ENCODE data around the gene PLD3. TPM values are rescaled to one million over a fixed set of nuclear protein-coding genes. Genes with fewer than 3 reads are reported as not detected.

The PLD3 gene
- total and polyA plus RNA-seq, 2 donors (not counting 3 experiments of a cell fraction or from before 2014, with no cell fraction given): 166 to 479 TPM

- no peak overlapping the region for H3K9ac ChIP-seq (replicated peaks; ENCODE audit: extremely low read depth, insufficient read depth, low read length)
- CTCF ChIA-PET: interaction anchor here (1.2 to 2.1 kb wide), 2 partner anchors 24 to 92 kb away, joined by 3 to 9 read pairs; no protein-coding TSS in a partner anchor
- dilution Hi-C loops (cut with MboI; ENCODE audit: extremely low pct_ligation_motif_present, low sequenced_read_pairs): no loop called here
- H3K79me2 ChIP-seq (ENCODE audit: control insufficient read depth, insufficient read depth, low read length): no peaks in the 10 kb centered on the region
- FAIRE-seq (no peak), DNase-seq (ENCODE audit: low read depth, low spot score) (no peak)
- POLR2A ChIA-PET: interaction anchor here (1.3 kb wide), 1 partner anchor 29 kb away, joined by 3 read pairs; no protein-coding TSS in a partner anchor
- no peak overlapping the region for H3K4me2 ChIP-seq (ENCODE audit: insufficient read depth, low read length)
- no peaks in the 10 kb centered on the region for H4K20me1 ChIP-seq (replicated peaks; ENCODE audit: control insufficient read depth, extremely low read depth, insufficient read depth, low read length)
- no TSS peak for BruUV-seq (replicated peaks)
- H2AFZ ChIP-seq (ENCODE audit: low read depth, low read length): no peak overlapping the region
- no peak overlapping the region for H3K4me3 ChIP-seq (replicated peaks in 1 of 3; ENCODE audit: insufficient read depth in 1 of 3, low read depth in 1 of 3, low read length in 3 of 3)
- H3K4me1 ChIP-seq (ENCODE audit: control insufficient read depth, extremely low read depth, insufficient read depth, low read length): no peaks in the 10 kb centered on the region
- H3K9me1 ChIP-seq (replicated peaks; ENCODE audit: control insufficient read depth, extremely low read depth, insufficient read depth, low read length): no peaks in the 10 kb centered on the region
- no peaks in the 10 kb centered on the region for H3K9me3 ChIP-seq (replicated peaks; ENCODE audit: control insufficient read depth, insufficient read depth, low read length)
- intact Hi-C loops (cut with micrococcal nuclease): no loop called here
- no peak overlapping the region for H3K27ac ChIP-seq (ENCODE audit: insufficient read depth, low read depth, low read length)
- H3K36me3 ChIP-seq (ENCODE audit: control insufficient read depth in 2 of 2, extremely low read depth in 1 of 2, insufficient read depth in 2 of 2, low read length in 2 of 2): no peaks in the 10 kb centered on the region
- no peak for TF ChIP-seq EZH2 (IDR thresholded peaks at IDR 0.05; ENCODE audit: borderline replicate concordance, low read depth, low read length, severe bottlenecking)
- TF ChIP-seq GATA2 (IDR thresholded peaks at IDR 0.05; ENCODE audit: insufficient read depth, insufficient read length, low read depth, low read length): no peak
- TF ChIP-seq MYC (IDR thresholded peaks at IDR 0.05; ENCODE audit: low read depth, low read length): no peak
- H3K27me3 ChIP-seq (ENCODE audit: control insufficient read depth in 2 of 2, insufficient read depth in 2 of 2, low read length in 2 of 2): no peaks in the 10 kb centered on the region
Observed at GRCh38 chr19:40396886-40397567, 48.5 kb downstream of the PLD3 start.

GRCh38 chr19:40397568-40397906 is 49.0 kb downstream of the PLD3 start:
- FAIRE-seq (no peak), DNase-seq (ENCODE audit: low read depth, low spot score) (no peak)
- Histone ChIP-seq H3K4me2 (ENCODE audit: insufficient read depth, low read length) (no peak overlapping the region), H3K27ac (ENCODE audit: insufficient read depth, low read depth, low read length) (no peak overlapping the region), H3K4me1 (ENCODE audit: control insufficient read depth, extremely low read depth, insufficient read depth, low read length) (no peaks in the 10 kb centered on the region), H3K9ac (replicated peaks; ENCODE audit: extremely low read depth, insufficient read depth, low read length) (no peak overlapping the region), H3K36me3 (ENCODE audit: control insufficient read depth in 2 of 2, extremely low read depth in 1 of 2, insufficient read depth in 2 of 2, low read length in 2 of 2) (no peaks in the 10 kb centered on the region), H3K4me3 (replicated peaks in 1 of 3; ENCODE audit: insufficient read depth in 1 of 3, low read depth in 1 of 3, low read length in 3 of 3) (no peak overlapping the region), H4K20me1 (replicated peaks; ENCODE audit: control insufficient read depth, extremely low read depth, insufficient read depth, low read length) (no peaks in the 10 kb centered on the region), H2AFZ (ENCODE audit: low read depth, low read length) (no peak overlapping the region), H3K9me3 (replicated peaks; ENCODE audit: control insufficient read depth, insufficient read depth, low read length) (no peaks in the 10 kb centered on the region), H3K27me3 (ENCODE audit: control insufficient read depth in 2 of 2, insufficient read depth in 2 of 2, low read length in 2 of 2) (no peaks in the 10 kb centered on the region), H3K9me1 (replicated peaks; ENCODE audit: control insufficient read depth, extremely low read depth, insufficient read depth, low read length) (no peaks in the 10 kb centered on the region), H3K79me2 (ENCODE audit: control insufficient read depth, insufficient read depth, low read length) (no peaks in the 10 kb centered on the region)
- no TSS peak for BruUV-seq (replicated peaks)
- dilution Hi-C loops (cut with MboI; ENCODE audit: extremely low pct_ligation_motif_present, low sequenced_read_pairs): no loop called here
- TF ChIP-seq EZH2 (IDR thresholded peaks at IDR 0.05; ENCODE audit: borderline replicate concordance, low read depth, low read length, severe bottlenecking) (no peak), POLR2AphosphoS5 (IDR thresholded peaks at IDR 0.05; ENCODE audit: insufficient read depth, low read depth, low read length) (no peak), POLR2A (IDR thresholded peaks at IDR 0.05; ENCODE audit: low read depth, low read length) (no peak), GATA2 (IDR thresholded peaks at IDR 0.05; ENCODE audit: insufficient read depth, insufficient read length, low read depth, low read length) (no peak), CTCF (IDR thresholded peaks at IDR 0.05; ENCODE audit: extremely low read depth in 1 of 2, insufficient read depth in 1 of 2, low read depth in 1 of 2, low read length in 2 of 2) (no peak)
- intact Hi-C loops (cut with micrococcal nuclease): no loop called here
- ChIA-PET CTCF (interaction anchor here (1.2 kb wide), 1 partner anchor 23 kb away, joined by 3 read pairs; no protein-coding TSS in a partner anchor), POLR2A (no interaction called here)

All from endothelial cell of umbilical vein (primary cell).